ENCODE results near the gene NFXL1. TPM values are rescaled to one million over a fixed set of nuclear protein-coding genes. Genes with fewer than 3 reads are reported as not detected.

NFXL1 gene
- total and polyA plus RNA-seq, 12 donors, result 5.1 to 15.4 (median 7.5) TPM

GRCh38 chr4:47824840-47825239, 89.5 kb downstream of the NFXL1 start:
- Histone ChIP-seq H3K36me3 (replicated peaks in 1 of 2) (no peaks in the 10 kb centered on the region), H3K4me1 (replicated peaks in 1 of 2) (no peaks in the 10 kb centered on the region), H3K9me3 (replicated peaks in 1 of 3) (peaks cover 0 to 4% (median 0%) of the 10 kb centered on the region in 3 donors), H3K27ac (no peak overlapping the region), H3K27me3 (no peaks in the 10 kb centered on the region), H3K4me3 (no peak overlapping the region)
- intact Hi-C loops (cut with DNase I), result no loop called here
- 44 to 75% (median 61%) methylated on average over 5 to 7 of the region's 7 CpGs for WGBS, 4 donors
- no peak for TF ChIP-seq POLR2A (IDR thresholded peaks at IDR 0.05)
- TF ChIP-seq CTCF (IDR thresholded peaks at IDR 0.05), result no peak
- peak in 1 of 7 donors; percentile 81 for DNase-seq

GRCh38 chr4:47819178-47819577, 95.2 kb downstream of the NFXL1 start:
- TF ChIP-seq POLR2A (IDR thresholded peaks at IDR 0.05) (no peak), CTCF (IDR thresholded peaks at IDR 0.05) (no peak)
- Histone ChIP-seq H3K9me3 (replicated peaks in 1 of 3) (peaks cover 0 to 4% (median 0%) of the 10 kb centered on the region in 3 donors), H3K4me3 (no peak overlapping the region), H3K36me3 (replicated peaks in 1 of 2) (no peaks in the 10 kb centered on the region), H3K4me1 (replicated peaks in 1 of 2) (no peaks in the 10 kb centered on the region), H3K27me3 (no peaks in the 10 kb centered on the region), H3K27ac (no peak overlapping the region)
- DNase-seq, result no peak
- intact Hi-C loops (cut with DNase I), result no loop called here
- WGBS, 4 donors, result 60 to 68% (median 65%) methylated on average over 1 of the region's 1 CpG

DNA sequence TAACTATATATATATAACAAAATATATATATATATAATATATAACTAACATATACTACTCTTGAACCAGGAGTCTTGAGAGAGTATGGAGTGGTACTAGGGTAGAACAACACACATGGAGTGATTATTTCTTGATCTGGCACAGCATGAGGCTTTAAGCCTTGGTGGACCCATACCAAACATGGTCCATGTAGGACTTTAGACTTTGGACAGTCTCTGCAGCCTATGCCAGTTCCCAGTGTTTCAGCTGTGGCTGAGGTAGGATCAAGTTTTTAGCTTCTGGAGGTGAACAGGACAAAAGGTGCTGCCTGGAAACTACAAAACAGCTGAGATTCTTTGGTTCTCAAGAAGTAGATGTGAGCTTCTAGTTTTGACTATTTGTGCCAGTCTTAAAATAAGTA, 97.1 kb downstream of the NFXL1 start:
- Histone ChIP-seq H3K4me1 (replicated peaks in 1 of 2) (no peaks in the 10 kb centered on the region), H3K4me3 (no peak overlapping the region), H3K27me3 (no peaks in the 10 kb centered on the region), H3K27ac (no peak overlapping the region), H3K9me3 (replicated peaks in 1 of 3) (peaks cover 0 to 4% (median 0%) of the 10 kb centered on the region in 3 donors), H3K36me3 (replicated peaks in 1 of 2) (no peaks in the 10 kb centered on the region)
- TF ChIP-seq CTCF (IDR thresholded peaks at IDR 0.05) (no peak), POLR2A (IDR thresholded peaks at IDR 0.05) (no peak)
- intact Hi-C loops (cut with DNase I), result no loop called here
- no peak for DNase-seq

GRCh38 chr4:47816748-47817147, 97.6 kb downstream of the NFXL1 start:
- no peak for DNase-seq
- Histone ChIP-seq H3K36me3 (replicated peaks in 1 of 2) (no peaks in the 10 kb centered on the region), H3K9me3 (replicated peaks in 1 of 3) (peaks cover 0 to 4% (median 0%) of the 10 kb centered on the region in 3 donors), H3K27ac (no peak overlapping the region), H3K27me3 (no peaks in the 10 kb centered on the region), H3K4me3 (no peak overlapping the region), H3K4me1 (replicated peaks in 1 of 2) (no peaks in the 10 kb centered on the region)
- 74 to 86% (median 79%) methylated on average over 2 of the region's 2 CpGs for WGBS, 4 donors
- intact Hi-C loops (cut with DNase I), result no loop called here
- no peak for TF ChIP-seq CTCF (IDR thresholded peaks at IDR 0.05)
- TF ChIP-seq POLR2A (IDR thresholded peaks at IDR 0.05), result no peak

Data from adrenal gland (tissue), 12 donors.